K562 (cell line): Measurements from ENCODE around the gene SAPCD1. TPM values are rescaled to one million over a fixed set of nuclear protein-coding genes. Genes with fewer than 3 reads are reported as not detected.

Source experiments
- CREB3 ChIP-seq: fragments of 450-650 bp; conservative IDR thresholded peaks from 2 replicates; pipeline ENCODE4 v1.6.1; 2016; ENCODE audit warnings: missing genetic modification characterization, low read depth, mild to moderate bottlenecking, missing compliant biosample characterization, moderate library complexity
- EHMT2 ChIP-seq: fragments of 450-650 bp; IDR thresholded peaks from 2 replicates; pipeline ENCODE4 v1.6.1; 2018; ENCODE audit warnings: antibody characterized with exemption
- ELF4 ChIP-seq: fragments of 450-650 bp; formaldehyde crosslinking; IDR thresholded peaks from 2 replicates; pipeline ENCODE4 v1.4.0; 2022; ENCODE audit warnings: missing genetic modification characterization
- ELK3 ChIP-seq: fragments of 450-650 bp; formaldehyde crosslinking; IDR thresholded peaks from 2 replicates; pipeline ENCODE4 v1.4.0; 2020; ENCODE audit warnings: mild to moderate bottlenecking
- EP300 ChIP-seq: IDR thresholded peaks from 2 replicates; pipeline ENCODE4 v1.6.1; 2012; ENCODE audit warnings: low read length, improper control_type of control experiment
- ERF ChIP-seq: fragments of 450-650 bp; formaldehyde crosslinking; IDR thresholded peaks from 2 replicates; pipeline ENCODE4 v1.4.0; 2020; ENCODE audit warnings: mild to moderate bottlenecking, mixed read lengths
- FOXJ2 ChIP-seq: fragments of 200-800 bp; sonication (Bioruptor generic); IDR thresholded peaks from 2 replicates; pipeline ENCODE4 v1.6.1; 2016; ENCODE audit warnings: missing genetic modification characterization, missing compliant biosample characterization
- HDAC2 ChIP-seq: fragments of 450-650 bp; IDR thresholded peaks from 2 replicates; pipeline ENCODE4 v1.6.1; 2016; ENCODE audit warnings: mild to moderate bottlenecking
- ID3 ChIP-seq, 2 experiments: fragments of 250-450 bp in 1 of 2; fragments of 450-650 bp in 1 of 2; sonication (Bioruptor Pico) in 1 of 2; IDR thresholded peaks; 2 replicates each; pipeline versions ENCODE4 v1.6.1 to v1.8.0; 2016 to 2021; ENCODE audit warnings: mild to moderate bottlenecking in 2 of 2, moderate library complexity in 2 of 2, missing compliant biosample characterization in 1 of 2, missing genetic modification characterization in 1 of 2
- NFRKB ChIP-seq: fragments of 450-650 bp; IDR thresholded peaks from 2 replicates; pipeline ENCODE4 v1.6.1; 2016; ENCODE audit warnings: low read depth
- PKNOX1 ChIP-seq: fragments of 450-650 bp; IDR thresholded peaks from 2 replicates; pipeline ENCODE4 v1.6.1; 2016
- SLC30A9 ChIP-seq: fragments of 250-450 bp; sonication (Bioruptor Pico); IDR thresholded peaks from 2 replicates; pipeline ENCODE4 v1.8.0; 2022; ENCODE audit warnings: mild to moderate bottlenecking, moderate library complexity
- ZNF41 ChIP-seq: fragments of 250-450 bp; sonication (Bioruptor Pico); conservative IDR thresholded peaks from 2 replicates; pipeline ENCODE4 v1.4.0; 2020; ENCODE audit warnings: mild to moderate bottlenecking
- ZNF551 ChIP-seq: fragments of 250-450 bp; sonication (Bioruptor Pico); IDR thresholded peaks from 2 replicates; pipeline ENCODE4 v1.5.0; 2021; ENCODE audit warnings: mild to moderate bottlenecking, moderate library complexity
- polyA plus RNA-seq, 8 experiments: library from polyadenylated mRNA; depleted of rRNA in 4 of 8; stranded (reverse) in 5 of 8; unstranded in 3 of 8; fragments of >200 nt; fragmentation: Nextera tagmentation in 2 of 8; fragmentation: Illumina TruSeq in 1 of 8; extraction: Ambion mirVana in 2 of 8; extraction: Trizol in 1 of 8; gene quantifications; 2 replicates each; pipeline versions ENCODE4 v1.2.1 to v1.2.3, GENCODE V29; 2011 to 2014; ENCODE audit warnings: inconsistent platforms in 1 of 8, missing spikeins in 1 of 8
- total RNA-seq, 7 experiments: library from RNA; depleted of rRNA in 6 of 7; stranded (reverse); fragments of >200 nt in 6 of 7; fragmentation: Illumina TruSeq in 2 of 7; extraction: Trizol in 2 of 7; gene quantifications; 2 replicates each; pipeline versions ENCODE4 v1.2.1 to v1.2.3, GENCODE V29; 2011 to 2021; ENCODE audit warnings: low replicate concordance in 1 of 7
- TF ChIP-seq, protein P1 (sequence below): sonication (generic); formaldehyde crosslinking; IDR thresholded peaks from 2 replicates; pipeline ENCODE4 v1.8.1; 2023; ENCODE audit warnings: mild to moderate bottlenecking, missing genetic modification reagents

The SAPCD1 gene
- total and polyA plus RNA-seq, 9 of the 15 experiments (the other 6 are each of a cell fraction or from before 2014, with no cell fraction given) = 2.6 to 30.2 (median 7.4) TPM

- TF ChIP-seq PKNOX1 = peak; percentile 78
- TF ChIP-seq NFRKB = peak; percentile 81
- 0 out of 2 replicates have a peak, but pooled peaks have one; percentile 57 for TF ChIP-seq EHMT2
- TF ChIP-seq CREB3 = peak; percentile 70; the same call in 1 of the 2 replicates
- TF ChIP-seq ELF4 = peak; percentile 97
- TF ChIP-seq ERF = peak; percentile 53; the same call in 1 of the 2 replicates
- no peak for TF ChIP-seq FOXJ2
- no peak for TF ChIP-seq ZNF551 (CRISPR knock-in tag)
- TF ChIP-seq EP300 = no peak
- TF ChIP-seq ID3 (CRISPR knock-in tag; IDR thresholded peaks at IDR 0.05) = no peak
- TF ChIP-seq ID3 (tag; IDR thresholded peaks at IDR 0.05) = peak; percentile 86
- TF ChIP-seq, protein P1, sequence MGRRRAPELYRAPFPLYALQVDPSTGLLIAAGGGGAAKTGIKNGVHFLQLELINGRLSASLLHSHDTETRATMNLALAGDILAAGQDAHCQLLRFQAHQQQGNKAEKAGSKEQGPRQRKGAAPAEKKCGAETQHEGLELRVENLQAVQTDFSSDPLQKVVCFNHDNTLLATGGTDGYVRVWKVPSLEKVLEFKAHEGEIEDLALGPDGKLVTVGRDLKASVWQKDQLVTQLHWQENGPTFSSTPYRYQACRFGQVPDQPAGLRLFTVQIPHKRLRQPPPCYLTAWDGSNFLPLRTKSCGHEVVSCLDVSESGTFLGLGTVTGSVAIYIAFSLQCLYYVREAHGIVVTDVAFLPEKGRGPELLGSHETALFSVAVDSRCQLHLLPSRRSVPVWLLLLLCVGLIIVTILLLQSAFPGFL (CRISPR knock-in tag) = no peak
- peak; percentile 68; the same call in 1 of the 2 replicates for TF ChIP-seq ELK3 (CRISPR knock-in tag)
- peak; percentile 70 for TF ChIP-seq HDAC2
- TF ChIP-seq SLC30A9 (CRISPR knock-in tag) = no peak
- TF ChIP-seq ZNF41 (CRISPR knock-in tag) = peak; percentile 10; the same call in 1 of the 2 replicates
These were observed 36.7 kb upstream of the SAPCD1 start (continued) for GRCh38 chr6:31725502-31726350.
